Progenitor cell of endocrine pancreas (in vitro differentiated cells): ENCODE measurements around the gene CNTN6. TPM values are rescaled to one million over a fixed set of nuclear protein-coding genes. Genes with fewer than 3 reads are reported as not detected.

Experiments used
- DNase-seq: peaks from one replicate; pipeline ENCODE4 v3.0.0; 2021; ENCODE audit warnings: low spot score; ENCODE audit not compliant: unreplicated experiment
- H3K27ac Mint-ChIP-seq: 2 replicates; pipeline ENCODE4 v1.8.0; 2021; ENCODE audit warnings: mild to moderate bottlenecking, moderate library complexity, mixed read lengths
- H3K27me3 Mint-ChIP-seq: 2 replicates; pipeline ENCODE4 v1.8.0; 2021; ENCODE audit warnings: mixed read lengths
- H3K36me3 Mint-ChIP-seq: 2 replicates; pipeline ENCODE4 v1.8.0; 2022; ENCODE audit warnings: mixed read lengths; ENCODE audit not compliant: insufficient read depth
- H3K4me1 Mint-ChIP-seq: 2 replicates; pipeline ENCODE4 v1.8.0; 2021; ENCODE audit warnings: low read depth, mixed read lengths
- H3K4me3 Mint-ChIP-seq: 2 replicates; pipeline ENCODE4 v1.8.0; 2021; ENCODE audit warnings: low read depth, mild to moderate bottlenecking, moderate library complexity, mixed read lengths
- H3K9me3 Mint-ChIP-seq: 2 replicates; pipeline ENCODE4 v1.8.0; 2021; ENCODE audit warnings: low read depth, mixed read lengths
- total RNA-seq: library from RNA; stranded (reverse); gene quantifications from 2 replicates; pipeline ENCODE4 v1.2.1, GENCODE V29; 2021
- TF ChIP-seq, protein P1 (sequence below): fragments of 200-600 bp; sonication (generic); IDR thresholded peaks from one replicate; pipeline ENCODE4 v1.5.0; 2021; ENCODE audit warnings: antibody characterized with exemption, mild to moderate bottlenecking; ENCODE audit not compliant: unreplicated experiment

CNTN6 gene
- total RNA-seq, 1 donor from 2014 or later = 0.17 TPM

DNA sequence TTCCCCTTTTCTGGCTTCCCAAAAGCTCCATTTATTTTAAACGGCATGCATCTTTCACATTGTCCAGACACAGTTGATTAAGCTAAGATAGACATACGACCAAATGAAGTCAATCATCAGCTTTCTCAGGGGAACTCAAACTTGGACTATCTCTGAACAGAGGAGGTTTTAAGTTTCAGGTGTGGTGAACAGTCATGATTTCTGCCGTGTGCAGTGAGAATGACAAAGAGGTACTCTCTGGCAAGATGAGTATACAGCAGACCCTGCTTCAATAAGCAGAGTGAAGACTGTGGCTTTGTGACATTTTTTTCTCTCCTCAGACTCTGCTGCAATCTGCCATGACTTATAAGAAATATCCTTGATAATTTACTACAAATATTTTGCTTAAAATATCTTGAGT, 307.7 kb downstream of the CNTN6 start:
- Mint-ChIP-seq H3K27ac (no peak overlapping the region), H3K4me3 (no peak overlapping the region), H3K36me3 (no peaks in the 10 kb centered on the region), H3K9me3 (no peaks in the 10 kb centered on the region), H3K4me1 (peaks cover 11% of the 10 kb centered on the region), H3K27me3 (no peaks in the 10 kb centered on the region)
- TF ChIP-seq, protein P1, sequence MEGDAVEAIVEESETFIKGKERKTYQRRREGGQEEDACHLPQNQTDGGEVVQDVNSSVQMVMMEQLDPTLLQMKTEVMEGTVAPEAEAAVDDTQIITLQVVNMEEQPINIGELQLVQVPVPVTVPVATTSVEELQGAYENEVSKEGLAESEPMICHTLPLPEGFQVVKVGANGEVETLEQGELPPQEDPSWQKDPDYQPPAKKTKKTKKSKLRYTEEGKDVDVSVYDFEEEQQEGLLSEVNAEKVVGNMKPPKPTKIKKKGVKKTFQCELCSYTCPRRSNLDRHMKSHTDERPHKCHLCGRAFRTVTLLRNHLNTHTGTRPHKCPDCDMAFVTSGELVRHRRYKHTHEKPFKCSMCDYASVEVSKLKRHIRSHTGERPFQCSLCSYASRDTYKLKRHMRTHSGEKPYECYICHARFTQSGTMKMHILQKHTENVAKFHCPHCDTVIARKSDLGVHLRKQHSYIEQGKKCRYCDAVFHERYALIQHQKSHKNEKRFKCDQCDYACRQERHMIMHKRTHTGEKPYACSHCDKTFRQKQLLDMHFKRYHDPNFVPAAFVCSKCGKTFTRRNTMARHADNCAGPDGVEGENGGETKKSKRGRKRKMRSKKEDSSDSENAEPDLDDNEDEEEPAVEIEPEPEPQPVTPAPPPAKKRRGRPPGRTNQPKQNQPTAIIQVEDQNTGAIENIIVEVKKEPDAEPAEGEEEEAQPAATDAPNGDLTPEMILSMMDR = no peak
- no peak for DNase-seq

DNA sequence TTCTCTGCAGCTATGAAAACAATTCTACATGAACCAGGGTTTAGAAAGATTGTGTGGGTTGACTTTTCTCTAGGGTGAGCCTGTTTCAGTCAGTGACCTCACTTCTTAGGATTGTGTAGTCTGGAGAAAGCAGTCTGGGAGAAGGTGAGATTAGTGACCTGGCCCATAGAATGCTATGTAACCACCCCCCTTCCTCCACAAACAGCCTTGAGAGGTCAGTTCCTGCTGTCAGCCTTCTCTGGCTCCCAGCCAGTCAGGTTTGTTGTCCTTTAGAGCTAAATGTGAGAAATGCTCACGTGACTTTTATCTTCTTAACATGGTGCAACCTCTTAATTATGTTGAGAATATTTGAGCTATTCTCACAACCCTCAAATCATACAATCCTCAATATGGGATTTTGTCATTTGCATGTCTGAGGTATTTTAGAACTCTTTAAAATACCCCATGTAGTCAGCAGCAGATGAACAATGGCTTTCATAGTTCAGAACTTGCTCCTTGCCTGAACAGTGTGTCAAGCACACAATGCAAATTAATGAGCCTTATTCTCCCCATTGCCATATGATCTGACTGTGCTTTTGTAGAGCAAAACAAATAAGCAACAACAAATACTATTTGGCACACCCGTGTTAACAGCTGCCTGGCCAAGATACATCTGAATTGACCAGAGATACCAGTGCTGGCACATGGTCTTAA, 311.6 kb downstream of the CNTN6 start:
- H3K27ac Mint-ChIP-seq = peak overlapping the region; percentile 71
- no peaks in the 10 kb centered on the region for H3K9me3 Mint-ChIP-seq
- peaks cover 11% of the 10 kb centered on the region for H3K4me1 Mint-ChIP-seq
- TF ChIP-seq, protein P1 = no peak
- no peak overlapping the region for H3K4me3 Mint-ChIP-seq
- DNase-seq = no peak
- no peaks in the 10 kb centered on the region for H3K27me3 Mint-ChIP-seq
- H3K36me3 Mint-ChIP-seq = no peaks in the 10 kb centered on the region

DNA sequence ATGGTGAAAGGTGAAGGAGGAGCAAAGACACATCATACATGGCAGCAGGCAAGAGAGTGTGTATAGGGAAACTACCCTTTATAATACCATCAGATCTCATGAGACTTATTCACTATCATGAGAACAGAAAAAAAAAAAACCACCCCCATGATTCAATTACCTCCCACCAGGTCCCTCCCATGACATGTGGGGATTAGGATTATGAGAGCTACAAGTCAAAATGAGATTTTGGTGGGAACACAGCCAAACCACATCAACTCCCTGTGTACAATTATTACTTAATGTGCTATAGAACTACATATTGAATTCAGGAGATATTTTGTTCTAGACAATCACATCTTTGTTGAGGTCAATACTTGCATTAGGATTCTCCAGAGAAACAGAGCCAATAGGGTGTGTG, 313.4 kb downstream of the CNTN6 start:
- TF ChIP-seq, protein P1 = no peak
- Mint-ChIP-seq H3K27me3 (no peaks in the 10 kb centered on the region), H3K9me3 (no peaks in the 10 kb centered on the region), H3K36me3 (no peaks in the 10 kb centered on the region), H3K27ac (no peak overlapping the region), H3K4me1 (peaks cover 10% of the 10 kb centered on the region), H3K4me3 (no peak overlapping the region)
- no peak for DNase-seq

DNA sequence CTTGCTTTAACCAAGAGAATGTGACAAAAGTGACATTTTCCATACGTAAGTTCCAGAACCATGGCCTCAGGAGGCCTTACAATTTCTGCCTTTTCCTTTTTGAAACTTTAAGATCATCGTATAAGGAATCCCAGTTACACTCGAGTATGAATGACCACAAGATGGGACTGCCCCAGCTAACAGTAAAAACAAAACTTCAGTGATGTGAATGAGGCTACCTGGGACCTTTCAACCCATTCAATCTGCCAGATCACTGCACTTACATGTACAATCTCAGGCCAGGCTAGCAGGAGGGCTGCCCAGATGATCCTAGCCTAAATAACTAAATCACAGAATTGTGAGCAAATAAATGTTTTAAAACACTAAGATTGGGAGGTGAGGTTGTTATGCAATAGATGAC, 328.8 kb downstream of the CNTN6 start:
- no peaks in the 10 kb centered on the region for H3K27me3 Mint-ChIP-seq
- H3K27ac Mint-ChIP-seq = no peak overlapping the region
- no peak for DNase-seq
- H3K4me3 Mint-ChIP-seq = no peak overlapping the region
- no peaks in the 10 kb centered on the region for H3K9me3 Mint-ChIP-seq
- TF ChIP-seq, protein P1 = no peak
- no peaks in the 10 kb centered on the region for H3K36me3 Mint-ChIP-seq
- H3K4me1 Mint-ChIP-seq = no peaks in the 10 kb centered on the region

DNA sequence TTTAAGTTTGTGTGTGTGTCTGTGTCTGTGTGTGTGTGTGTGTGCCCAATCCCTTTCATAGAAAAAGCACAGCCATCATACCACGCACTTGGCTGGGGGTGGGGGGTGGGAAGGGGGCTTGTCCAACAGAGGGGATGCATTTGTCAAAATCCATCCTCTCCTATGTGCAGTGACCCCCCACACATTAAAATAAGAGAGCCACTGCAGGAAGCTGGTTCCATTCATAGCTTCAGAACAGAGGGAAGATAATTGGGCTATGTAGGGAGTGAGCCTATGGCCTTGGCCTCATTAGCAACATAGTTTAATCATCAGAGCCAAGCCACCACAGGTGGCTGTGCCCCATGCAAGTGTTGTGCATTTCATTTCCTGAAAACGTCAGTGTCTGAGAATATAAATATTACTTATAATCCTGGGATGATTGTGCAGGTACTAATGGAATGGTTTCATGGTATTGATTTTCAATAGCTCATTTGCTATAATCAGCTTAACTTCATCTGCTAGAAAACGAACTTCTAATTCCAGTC, 330.8 kb downstream of the CNTN6 start:
- Mint-ChIP-seq H3K27me3 (no peaks in the 10 kb centered on the region), H3K27ac (no peak overlapping the region), H3K36me3 (no peaks in the 10 kb centered on the region), H3K4me1 (no peaks in the 10 kb centered on the region), H3K4me3 (no peak overlapping the region), H3K9me3 (no peaks in the 10 kb centered on the region)
- DNase-seq = no peak
- TF ChIP-seq, protein P1 = no peak
